Erythroblast (primary cell): ENCODE measurements around the gene ZNF223.

Source experiments
- GATA1 ChIP-seq: IDR thresholded peaks from 2 replicates; pipeline ENCODE4 v1.6.1; 2011; ENCODE audit warnings: low read depth, mild to moderate bottlenecking, control low read depth, low read length, moderate library complexity
- POLR2A ChIP-seq: IDR thresholded peaks from 2 replicates; pipeline ENCODE4 v1.6.1; 2011; ENCODE audit warnings: mild to moderate bottlenecking, low read length

DNA sequence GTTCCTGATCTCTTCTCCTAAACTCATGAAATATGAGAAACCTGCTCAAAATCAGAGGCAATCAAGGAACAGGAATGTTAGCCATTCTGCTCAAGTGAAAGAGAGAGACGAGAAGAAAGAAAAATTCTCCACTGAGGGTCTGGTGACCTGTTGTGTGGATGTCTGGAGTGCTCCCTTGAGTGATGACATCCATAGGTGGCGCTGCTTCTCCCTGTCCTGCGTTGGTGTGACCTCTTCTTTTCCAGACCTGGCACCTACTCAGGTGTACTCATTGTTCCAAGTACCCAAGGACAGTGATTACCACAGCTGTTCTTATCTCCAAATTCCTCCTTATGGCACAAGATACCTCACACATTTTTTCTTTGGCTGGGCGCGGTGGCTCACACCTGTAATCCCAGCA, 4.0 kb downstream of the ZNF223 start:
- TF ChIP-seq POLR2A (no peak), GATA1 (no peak)
